SK-N-SH treated with all-trans-retinoic acid at 6 μM for 48 hours (cell line): ENCODE measurements around the gene LRRC41.

ENCODE experiments used
- ARNTL ChIP-seq: fragments of 450-650 bp; formaldehyde crosslinking; IDR thresholded peaks from 2 replicates; pipeline ENCODE4 v1.5.0; 2020; ENCODE audit warnings: low read depth, mild to moderate bottlenecking, moderate library complexity, borderline replicate concordance
- CSDC2 ChIP-seq: fragments of 250-450 bp; sonication (Bioruptor Pico); IDR thresholded peaks from 2 replicates; pipeline ENCODE4 v1.5.0; 2020; ENCODE audit warnings: mild to moderate bottlenecking, moderate library complexity
- OSR1 ChIP-seq: fragments of 250-450 bp; sonication (Bioruptor Pico); IDR thresholded peaks from 2 replicates; pipeline ENCODE4 v1.8.0; 2022; ENCODE audit warnings: moderate library complexity, mild to moderate bottlenecking, inconsistent platforms
- PATZ1 ChIP-seq: fragments of 250-450 bp; sonication (Bioruptor Pico); IDR thresholded peaks from 2 replicates; pipeline ENCODE4 v1.8.0; 2020; ENCODE audit warnings: mild to moderate bottlenecking, moderate library complexity, borderline replicate concordance
- POU6F1 ChIP-seq: fragments of 250-450 bp; sonication (Bioruptor Pico); IDR thresholded peaks from 2 replicates; pipeline ENCODE4 v1.8.0; 2021; ENCODE audit warnings: low read depth, mild to moderate bottlenecking, moderate library complexity, borderline replicate concordance
- RARB ChIP-seq: fragments of 250-450 bp; sonication (Bioruptor Pico); IDR thresholded peaks from 2 replicates; pipeline ENCODE4 v1.8.0; 2021; ENCODE audit warnings: mild to moderate bottlenecking, moderate library complexity
- TCF4 ChIP-seq: fragments of 250-450 bp; sonication (Bioruptor Pico); IDR thresholded peaks from 2 replicates; pipeline ENCODE4 v1.8.0; 2021; ENCODE audit warnings: mild to moderate bottlenecking, moderate library complexity, borderline replicate concordance
- TOX ChIP-seq: fragments of 250-450 bp; sonication (Bioruptor Pico); IDR thresholded peaks from 2 replicates; pipeline ENCODE4 v1.8.0; 2021; ENCODE audit warnings: mild to moderate bottlenecking, moderate library complexity, borderline replicate concordance
- TSHZ2 ChIP-seq: fragments of 250-450 bp; sonication (Bioruptor Pico); IDR thresholded peaks from 2 replicates; pipeline ENCODE4 v1.5.0; 2020; ENCODE audit warnings: mild to moderate bottlenecking, moderate library complexity
- ZC3H10 ChIP-seq: fragments of 250-450 bp; sonication (Bioruptor Pico); IDR thresholded peaks from 2 replicates; pipeline ENCODE4 v1.5.1; 2021; ENCODE audit warnings: mild to moderate bottlenecking, moderate library complexity
- ZFP3 ChIP-seq: fragments of 250-450 bp; sonication (Bioruptor Pico); IDR thresholded peaks from 2 replicates; pipeline ENCODE4 v1.5.0; 2020; ENCODE audit warnings: mild to moderate bottlenecking, moderate library complexity
- ZFP30 ChIP-seq: fragments of 450-650 bp; formaldehyde crosslinking; IDR thresholded peaks from 2 replicates; pipeline ENCODE4 v1.5.0; 2022; ENCODE audit warnings: mild to moderate bottlenecking, moderate library complexity
- ZNF70 ChIP-seq: fragments of 450-650 bp; formaldehyde crosslinking; IDR thresholded peaks from 2 replicates; pipeline ENCODE4 v1.5.0; 2020; ENCODE audit warnings: mild to moderate bottlenecking, moderate library complexity

GRCh38 chr1:46288485-46289133 lies 14.8 kb downstream of the LRRC41 start:
- no peak for TF ChIP-seq OSR1 (CRISPR knock-in tag)
- no peak for TF ChIP-seq TCF4 (CRISPR knock-in tag)
- no peak for TF ChIP-seq ZFP30
- no peak for TF ChIP-seq TOX (CRISPR knock-in tag)
- TF ChIP-seq CSDC2: no peak
- TF ChIP-seq ZFP3 (CRISPR knock-in tag): no peak
- no peak for TF ChIP-seq TSHZ2 (CRISPR knock-in tag)
- no peak for TF ChIP-seq ARNTL
- TF ChIP-seq PATZ1 (CRISPR knock-in tag): no peak
- no peak for TF ChIP-seq ZNF70 (CRISPR knock-in tag)
- TF ChIP-seq POU6F1 (CRISPR knock-in tag): no peak
- no peak for TF ChIP-seq ZC3H10 (CRISPR knock-in tag)
- no peak for TF ChIP-seq RARB
